ENCODE measurements around the gene METTL13.

METTL13 gene

DNA sequence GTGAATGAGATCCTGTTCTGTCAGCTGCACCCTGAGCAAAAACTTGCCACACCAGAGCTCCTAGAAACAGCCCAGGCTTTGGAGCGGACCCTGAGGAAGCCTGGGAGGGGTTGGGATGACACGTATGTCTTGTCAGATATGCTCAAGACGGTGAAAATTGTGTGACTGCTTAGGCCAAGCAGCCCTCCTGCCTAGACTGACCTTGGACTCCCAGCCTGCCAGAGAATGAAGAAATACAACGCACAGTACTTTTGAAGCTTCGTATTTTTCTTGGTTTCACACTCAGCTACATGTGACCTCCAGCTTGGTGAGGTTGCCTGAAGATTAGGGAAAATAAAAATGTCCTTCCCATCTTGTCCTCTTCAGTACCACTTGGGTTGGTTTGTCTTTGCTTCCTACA, 15.1 kb downstream of the METTL13 start:
- H3F3A ChIP-seq (ENCODE audit: insufficient read depth, low read length), result no peaks in the 10 kb centered on the region
- TF ChIP-seq EZH2phosphoT487 (IDR thresholded peaks at IDR 0.05; ENCODE audit: low read length), result no peak
- no peak for TF ChIP-seq EZH2 (optimal IDR thresholded peaks at IDR 0.05; ENCODE audit: low read depth, low read length)
- TF ChIP-seq, protein P1, sequence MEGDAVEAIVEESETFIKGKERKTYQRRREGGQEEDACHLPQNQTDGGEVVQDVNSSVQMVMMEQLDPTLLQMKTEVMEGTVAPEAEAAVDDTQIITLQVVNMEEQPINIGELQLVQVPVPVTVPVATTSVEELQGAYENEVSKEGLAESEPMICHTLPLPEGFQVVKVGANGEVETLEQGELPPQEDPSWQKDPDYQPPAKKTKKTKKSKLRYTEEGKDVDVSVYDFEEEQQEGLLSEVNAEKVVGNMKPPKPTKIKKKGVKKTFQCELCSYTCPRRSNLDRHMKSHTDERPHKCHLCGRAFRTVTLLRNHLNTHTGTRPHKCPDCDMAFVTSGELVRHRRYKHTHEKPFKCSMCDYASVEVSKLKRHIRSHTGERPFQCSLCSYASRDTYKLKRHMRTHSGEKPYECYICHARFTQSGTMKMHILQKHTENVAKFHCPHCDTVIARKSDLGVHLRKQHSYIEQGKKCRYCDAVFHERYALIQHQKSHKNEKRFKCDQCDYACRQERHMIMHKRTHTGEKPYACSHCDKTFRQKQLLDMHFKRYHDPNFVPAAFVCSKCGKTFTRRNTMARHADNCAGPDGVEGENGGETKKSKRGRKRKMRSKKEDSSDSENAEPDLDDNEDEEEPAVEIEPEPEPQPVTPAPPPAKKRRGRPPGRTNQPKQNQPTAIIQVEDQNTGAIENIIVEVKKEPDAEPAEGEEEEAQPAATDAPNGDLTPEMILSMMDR (IDR thresholded peaks at IDR 0.05; ENCODE audit: low read length), result no peak
- H3K36me3 ChIP-seq (replicated peaks; ENCODE audit: insufficient read depth, low read length), result no peaks in the 10 kb centered on the region; the same call in 1 of the 2 replicates

DNA sequence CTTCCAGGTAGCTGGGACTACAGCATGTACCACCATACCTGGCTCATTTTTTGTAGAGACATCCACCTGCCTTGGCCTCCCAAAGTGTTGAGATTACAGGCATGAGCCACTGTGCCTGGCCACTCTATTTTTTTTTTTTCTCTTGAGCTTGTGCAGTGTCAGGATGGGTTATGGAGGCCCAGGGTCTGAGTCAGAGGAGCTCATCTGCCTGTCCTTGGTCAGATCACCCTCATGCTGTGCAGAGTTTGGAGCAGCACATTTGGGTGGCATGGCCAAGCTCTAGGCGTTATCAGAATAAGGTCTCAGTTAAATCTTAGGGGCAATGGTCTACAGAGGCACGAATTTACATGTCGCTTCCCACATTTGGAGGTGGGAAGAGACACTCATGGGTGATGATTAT, 16.9 kb downstream of the METTL13 start:
- no peaks in the 10 kb centered on the region for H3K79me2 ChIP-seq (ENCODE audit: low read length)
- no peak for DNase-seq
- H3F3A ChIP-seq (ENCODE audit: insufficient read depth, low read length), result no peaks in the 10 kb centered on the region
- no peaks in the 10 kb centered on the region for H3K9me2 ChIP-seq (replicated peaks; ENCODE audit: insufficient read depth, low read length)
- H3K4me2 ChIP-seq (ENCODE audit: low read depth, low read length), result no peak overlapping the region
- H3K4me3 ChIP-seq (ENCODE audit: low read length), result no peak overlapping the region
- no peaks in the 10 kb centered on the region for H3K27me3 ChIP-seq (replicated peaks; ENCODE audit: insufficient read depth, low read length)
- TF ChIP-seq EZH2phosphoT487 (IDR thresholded peaks at IDR 0.05; ENCODE audit: low read length) (no peak), EZH2 (optimal IDR thresholded peaks at IDR 0.05; ENCODE audit: low read depth, low read length) (no peak)
- TF ChIP-seq, protein P1 (IDR thresholded peaks at IDR 0.05; ENCODE audit: low read length), result no peak
- H3K36me3 ChIP-seq (replicated peaks; ENCODE audit: insufficient read depth, low read length), result no peaks in the 10 kb centered on the region; the same call in 1 of the 2 replicates
- no peak overlapping the region for H2AFZ ChIP-seq (ENCODE audit: low read length)
- H3K9ac ChIP-seq (ENCODE audit: low read length), result no peak overlapping the region
- no peaks in the 10 kb centered on the region for H4K20me1 ChIP-seq (ENCODE audit: insufficient read depth, low read length)
- H3K9me3 ChIP-seq (replicated peaks; ENCODE audit: insufficient read depth, low read length), result no peaks in the 10 kb centered on the region
- no peaks in the 10 kb centered on the region for H3K4me1 ChIP-seq (ENCODE audit: low read length)
- H3K27ac ChIP-seq (ENCODE audit: low read length), result no peak overlapping the region

More for the DNA sequence above, 15.1 kb downstream of the METTL13 start:
- no peaks in the 10 kb centered on the region for H3K9me2 ChIP-seq (replicated peaks; ENCODE audit: insufficient read depth, low read length)
- H3K9me3 ChIP-seq (replicated peaks; ENCODE audit: insufficient read depth, low read length), result no peaks in the 10 kb centered on the region
- no peaks in the 10 kb centered on the region for H3K4me1 ChIP-seq (ENCODE audit: low read length)
- no peaks in the 10 kb centered on the region for H3K79me2 ChIP-seq (ENCODE audit: low read length)
- no peak for DNase-seq
- H4K20me1 ChIP-seq (ENCODE audit: insufficient read depth, low read length), result no peaks in the 10 kb centered on the region
- H3K4me2 ChIP-seq (ENCODE audit: low read depth, low read length), result no peak overlapping the region
- no peak overlapping the region for H2AFZ ChIP-seq (ENCODE audit: low read length)
- no peaks in the 10 kb centered on the region for H3K27me3 ChIP-seq (replicated peaks; ENCODE audit: insufficient read depth, low read length)
- H3K27ac ChIP-seq (ENCODE audit: low read length), result no peak overlapping the region
- no peak overlapping the region for H3K4me3 ChIP-seq (ENCODE audit: low read length)
- no peak overlapping the region for H3K9ac ChIP-seq (ENCODE audit: low read length)

DNA sequence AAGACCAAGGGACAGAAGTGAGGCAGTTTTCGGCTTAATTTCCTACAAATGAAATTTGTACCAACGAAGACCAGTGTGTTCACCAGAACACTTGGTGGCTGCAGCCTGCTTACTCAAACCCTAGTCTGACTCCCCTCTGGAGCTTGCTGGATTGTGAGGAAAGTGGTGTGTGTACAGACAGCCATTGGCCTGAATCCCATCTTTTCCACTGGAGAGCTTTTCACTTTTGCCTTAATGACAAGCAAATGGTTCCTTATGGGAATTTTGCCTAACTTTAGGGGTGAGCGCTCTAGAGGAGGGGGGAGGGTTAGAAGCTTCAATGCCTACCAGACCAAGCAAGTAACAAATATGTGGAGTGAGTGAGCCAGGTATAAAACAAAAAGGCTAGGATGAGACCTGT, 17.3 kb downstream of the METTL13 start:
- H4K20me1 ChIP-seq (ENCODE audit: insufficient read depth, low read length), result no peaks in the 10 kb centered on the region
- H3K27me3 ChIP-seq (replicated peaks; ENCODE audit: insufficient read depth, low read length), result no peaks in the 10 kb centered on the region
- H3K4me1 ChIP-seq (ENCODE audit: low read length), result no peaks in the 10 kb centered on the region
- no peak for DNase-seq
- no peaks in the 10 kb centered on the region; the same call in 1 of the 2 replicates for H3K36me3 ChIP-seq (replicated peaks; ENCODE audit: insufficient read depth, low read length)
- no peak overlapping the region for H3K27ac ChIP-seq (ENCODE audit: low read length)
- no peak overlapping the region for H2AFZ ChIP-seq (ENCODE audit: low read length)
- no peak overlapping the region for H3K4me2 ChIP-seq (ENCODE audit: low read depth, low read length)
- no peak overlapping the region for H3K4me3 ChIP-seq (ENCODE audit: low read length)
- H3F3A ChIP-seq (ENCODE audit: insufficient read depth, low read length), result no peaks in the 10 kb centered on the region
- no peaks in the 10 kb centered on the region for H3K9me2 ChIP-seq (replicated peaks; ENCODE audit: insufficient read depth, low read length)
- H3K9ac ChIP-seq (ENCODE audit: low read length), result no peak overlapping the region
- no peaks in the 10 kb centered on the region for H3K79me2 ChIP-seq (ENCODE audit: low read length)
- H3K9me3 ChIP-seq (replicated peaks; ENCODE audit: insufficient read depth, low read length), result no peaks in the 10 kb centered on the region
- TF ChIP-seq EZH2phosphoT487 (IDR thresholded peaks at IDR 0.05; ENCODE audit: low read length) (no peak), EZH2 (optimal IDR thresholded peaks at IDR 0.05; ENCODE audit: low read depth, low read length) (no peak)
- TF ChIP-seq, protein P1 (IDR thresholded peaks at IDR 0.05; ENCODE audit: low read length), result no peak
